Measurements from ENCODE around the gene PRDM16.

PRDM16 gene

DNA sequence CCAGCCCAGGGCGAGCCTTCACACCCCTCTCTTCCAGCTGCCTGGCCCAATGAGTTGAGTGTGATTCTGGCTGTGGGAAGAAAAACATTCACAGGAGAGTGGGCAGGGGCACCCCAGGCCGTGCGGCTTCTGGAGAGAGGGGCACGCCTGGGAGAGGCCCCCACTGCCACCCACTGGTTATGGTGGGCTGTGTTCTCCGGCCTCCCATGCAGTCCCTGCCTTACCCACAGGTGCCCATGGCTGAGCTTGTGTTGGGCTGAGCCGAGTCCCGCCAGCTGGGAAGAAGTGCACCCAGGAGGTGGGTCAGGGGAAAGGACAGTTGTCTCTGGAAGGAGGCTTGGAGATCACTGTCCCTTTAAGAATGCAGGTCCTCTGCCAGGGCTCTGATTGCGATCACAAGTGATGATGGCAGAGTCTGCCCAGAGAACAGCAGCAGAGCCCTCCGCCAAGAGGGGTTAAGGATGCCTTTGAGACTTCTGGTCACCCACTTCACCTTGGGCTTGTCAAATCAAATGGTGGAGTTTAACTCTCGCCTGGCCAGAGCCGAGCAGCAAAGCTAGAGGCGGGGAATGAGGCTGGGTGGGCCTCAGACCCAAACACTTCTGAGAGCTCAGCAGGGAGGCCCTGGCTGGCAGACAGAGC, 260.8 kb downstream of the PRDM16 start:
- no peak overlapping the region for H3K4me3 ChIP-seq (replicated peaks in 1 of 2; ENCODE audit: low read depth in 2 of 2, low read length in 2 of 2)
- TF ChIP-seq CTCF (IDR thresholded peaks at IDR 0.05; ENCODE audit: low read depth, low read length): no peak
- DNase-seq (ENCODE audit: low read depth in 2 of 2): no peak

DNA sequence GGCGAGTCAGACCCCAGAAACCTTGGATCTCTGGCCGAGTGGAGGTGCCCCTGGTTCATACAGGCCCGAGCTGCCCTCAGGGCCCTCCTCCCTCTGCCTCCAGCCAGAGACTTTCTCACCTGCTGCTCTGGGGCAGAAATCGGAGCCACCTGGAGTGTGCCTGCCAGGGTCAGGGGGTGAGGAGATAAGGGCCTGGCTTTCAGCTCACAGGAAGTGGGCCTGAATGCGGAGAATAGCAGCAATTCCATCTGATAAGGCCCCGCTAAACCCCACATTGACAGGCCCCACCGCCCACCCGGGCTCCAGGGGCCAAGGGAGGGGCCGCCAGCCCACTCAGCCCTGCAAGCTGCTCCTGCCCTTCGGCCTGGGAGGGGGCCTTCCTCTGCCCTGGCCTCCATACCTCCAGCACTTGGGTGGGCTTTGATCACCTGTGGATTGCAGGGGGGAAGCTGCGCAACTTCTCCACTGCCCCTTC, 261.8 kb downstream of the PRDM16 start:
- no peak for DNase-seq (ENCODE audit: low read depth in 2 of 2)
- TF ChIP-seq CTCF (IDR thresholded peaks at IDR 0.05; ENCODE audit: low read depth, low read length): no peak
- H3K4me3 ChIP-seq (replicated peaks in 1 of 2; ENCODE audit: low read depth in 2 of 2, low read length in 2 of 2): no peak overlapping the region

- no peak for DNase-seq (ENCODE audit: low read depth in 2 of 2)
- H3K4me3 ChIP-seq (replicated peaks in 1 of 2; ENCODE audit: low read depth in 2 of 2, low read length in 2 of 2): no peak overlapping the region
- TF ChIP-seq CTCF (IDR thresholded peaks at IDR 0.05; ENCODE audit: low read depth, low read length): no peak
Observed at GRCh38 chr1:3331564-3331963, 262.6 kb downstream of the PRDM16 start.

GRCh38 chr1:3332043-3332442, 263.0 kb downstream of the PRDM16 start:
- H3K4me3 ChIP-seq (replicated peaks in 1 of 2; ENCODE audit: low read depth in 2 of 2, low read length in 2 of 2): no peak overlapping the region
- no peak for TF ChIP-seq CTCF (IDR thresholded peaks at IDR 0.05; ENCODE audit: low read depth, low read length)

GRCh38 chr1:3332662-3333061, 263.7 kb downstream of the PRDM16 start:
- TF ChIP-seq CTCF (IDR thresholded peaks at IDR 0.05; ENCODE audit: low read depth, low read length): no peak
- no peak for DNase-seq (ENCODE audit: low read depth in 2 of 2)
- no peak overlapping the region for H3K4me3 ChIP-seq (replicated peaks in 1 of 2; ENCODE audit: low read depth in 2 of 2, low read length in 2 of 2)

More at GRCh38 chr1:3332043-3332442, 263.0 kb downstream of the PRDM16 start:
- no peak for DNase-seq (ENCODE audit: low read depth in 2 of 2)

DNA sequence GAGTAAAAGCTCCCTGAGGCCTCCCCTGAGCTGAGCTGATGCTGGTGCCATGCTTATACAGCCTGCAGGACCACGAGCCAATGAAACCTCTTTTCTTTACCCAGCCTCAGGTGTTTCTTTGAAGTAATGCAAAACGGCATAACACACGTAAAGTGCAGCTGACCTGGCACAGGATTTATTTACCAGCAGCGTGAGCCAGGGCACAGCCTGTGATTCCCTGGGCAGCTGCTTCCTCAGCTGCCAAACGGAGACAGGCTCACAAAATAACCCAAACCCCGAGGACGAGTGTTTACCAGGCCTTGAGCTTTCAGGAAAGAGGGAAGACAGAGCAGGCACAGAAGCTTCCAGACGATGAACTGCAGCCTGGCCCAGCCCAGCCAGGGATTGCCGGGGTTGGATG, 264.9 kb downstream of the PRDM16 start:
- no peak for DNase-seq (ENCODE audit: low read depth in 2 of 2)
- H3K4me3 ChIP-seq (replicated peaks in 1 of 2; ENCODE audit: low read depth in 2 of 2, low read length in 2 of 2): no peak overlapping the region
- TF ChIP-seq CTCF (IDR thresholded peaks at IDR 0.05; ENCODE audit: low read depth, low read length): no peak

DNA sequence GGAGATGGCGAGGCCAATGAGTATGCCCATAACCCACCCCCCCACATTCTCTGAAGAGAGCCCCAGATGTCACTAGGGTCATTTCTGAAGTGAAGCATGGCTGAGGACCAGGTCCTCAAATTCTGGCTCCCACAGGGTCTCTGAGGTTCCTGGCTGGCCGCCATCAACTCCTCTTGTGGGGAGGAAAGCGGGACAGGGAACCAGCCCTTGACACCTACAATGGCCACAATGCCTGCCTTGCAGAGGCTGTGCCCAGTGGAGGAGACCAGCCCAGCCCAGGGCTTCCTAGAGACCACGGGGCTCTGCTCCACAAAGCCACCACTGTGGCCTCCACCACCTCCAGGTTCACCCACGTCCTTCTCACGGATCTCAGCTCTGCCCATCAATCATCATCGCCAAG, 265.4 kb downstream of the PRDM16 start:
- DNase-seq (ENCODE audit: low read depth in 2 of 2): no peak

More for the DNA sequence above, 265.4 kb downstream of the PRDM16 start:
- no peak for TF ChIP-seq CTCF (IDR thresholded peaks at IDR 0.05; ENCODE audit: low read depth, low read length)
- no peak overlapping the region for H3K4me3 ChIP-seq (replicated peaks in 1 of 2; ENCODE audit: low read depth in 2 of 2, low read length in 2 of 2)

All from cardiac fibroblast (primary cell).